Hematopoietic multipotent progenitor cell treated with erythropoietin and hydrocortisone succinate and interleukin-3 and kit ligand, for 15 days (in vitro differentiated cells): ENCODE measurements around the gene PRG2.

Experiments used
- DNase-seq: peaks from one replicate; pipeline ENCODE4 v3.0.0-alpha.2; 2015; ENCODE audit warnings: low spot score

Gene PRG2

DNA sequence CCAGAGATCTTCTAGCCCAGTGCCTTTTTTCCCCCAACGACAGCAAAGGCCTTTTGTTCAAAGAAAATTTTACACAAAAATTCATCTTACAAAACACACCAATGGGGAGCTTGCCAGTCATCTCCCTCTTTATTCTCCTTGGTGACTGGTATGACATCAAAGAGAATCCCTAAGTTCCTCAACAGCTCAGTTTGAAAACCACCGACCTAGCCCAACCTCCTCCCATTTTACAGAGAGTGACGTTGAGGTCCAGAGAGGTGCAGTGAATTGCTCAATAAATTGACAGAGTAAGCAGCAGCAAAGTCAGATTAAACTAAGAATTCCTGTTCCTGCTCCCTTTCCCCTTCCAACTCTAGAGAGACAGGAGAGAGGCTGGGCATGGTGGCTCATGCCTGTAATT, 28.7 kb upstream of the PRG2 start:
- DNase-seq: no peak

DNA sequence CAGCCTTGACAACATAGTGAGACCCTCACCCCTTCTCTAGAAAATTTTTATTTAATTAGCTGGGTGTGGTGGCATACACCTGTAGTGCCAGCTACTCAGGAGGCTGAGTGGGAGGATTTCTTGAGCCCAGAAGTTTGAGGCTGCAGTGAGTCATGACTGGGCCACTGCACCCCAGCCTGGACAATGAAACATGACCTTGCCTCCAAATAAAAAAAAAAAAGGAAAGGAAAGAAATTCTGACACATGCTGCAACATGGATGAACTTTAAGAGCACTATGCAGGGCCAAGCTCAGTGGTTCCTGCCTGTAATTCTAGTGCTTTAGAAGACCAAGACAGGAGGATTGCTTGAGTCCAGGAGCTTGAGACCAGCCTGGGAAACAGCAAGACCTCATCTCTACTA, 27.7 kb upstream of the PRG2 start:
- no peak for DNase-seq

DNA sequence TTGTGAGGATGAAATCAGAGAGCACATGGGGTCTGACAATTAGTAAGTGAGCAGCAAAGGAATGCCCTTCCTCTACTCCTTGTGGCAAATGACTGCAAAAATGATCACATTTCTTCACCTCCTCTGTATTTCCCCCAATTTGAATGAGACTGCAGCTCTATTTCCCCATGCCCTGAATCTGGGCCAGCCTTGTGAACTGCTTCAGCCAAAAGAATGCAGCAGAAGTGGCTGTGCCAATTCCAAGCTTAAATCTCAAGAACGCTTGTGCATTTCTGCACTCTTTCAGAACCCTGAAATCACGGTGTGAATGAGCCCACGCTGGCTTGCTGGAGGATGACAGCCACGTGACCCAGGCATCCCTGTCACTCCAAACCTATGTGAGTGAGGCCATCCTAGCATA, 26.6 kb upstream of the PRG2 start:
- DNase-seq: no peak

DNA sequence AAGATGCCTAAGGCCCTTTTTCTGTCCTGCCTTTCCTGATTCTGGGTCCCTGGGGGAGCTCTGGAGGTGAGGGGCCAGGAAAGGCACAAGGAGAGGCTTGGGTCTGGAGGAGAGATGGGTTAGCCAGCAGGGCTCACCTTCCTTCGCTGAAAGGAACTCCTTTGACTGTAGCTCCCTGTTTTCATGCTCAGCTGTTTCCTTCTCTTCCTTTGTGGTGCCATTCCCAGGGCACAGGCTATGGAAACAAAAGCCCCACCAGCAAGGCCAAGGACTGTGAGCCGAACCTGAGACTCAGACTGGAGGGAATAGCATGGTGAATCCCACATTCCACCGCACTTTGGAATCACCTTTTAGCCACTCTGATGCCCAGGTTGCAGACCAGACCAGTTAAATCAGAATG, 26.0 kb upstream of the PRG2 start:
- no peak for DNase-seq

DNA sequence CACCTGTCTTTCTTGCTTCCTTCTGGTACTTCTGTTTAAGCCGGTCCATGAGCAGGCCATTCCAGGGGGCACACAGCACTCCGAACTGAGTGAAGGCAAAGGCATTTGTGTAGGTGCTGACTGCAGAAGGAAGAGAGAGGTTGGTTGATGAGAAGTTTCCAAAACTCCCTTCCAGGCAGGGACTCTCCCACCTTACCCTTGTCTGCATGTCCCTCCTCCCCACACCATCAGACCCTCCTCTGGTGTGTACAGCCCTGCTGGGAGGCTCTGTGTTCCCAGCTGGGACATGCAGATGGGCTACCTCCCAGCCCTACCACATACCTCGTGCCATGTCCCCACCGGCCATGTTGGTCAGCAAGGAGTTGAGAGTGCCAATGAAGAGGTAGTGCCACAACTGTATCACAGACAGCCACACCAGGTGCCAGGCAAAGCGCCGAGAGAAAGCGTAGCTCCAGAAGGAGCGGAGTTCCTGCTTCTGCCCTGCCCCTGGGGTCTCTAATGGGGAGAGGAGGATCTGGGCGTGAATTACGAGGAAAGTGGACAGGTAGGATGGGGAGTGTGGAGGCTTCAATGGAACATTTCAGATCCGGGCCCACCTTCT, 24.3 kb upstream of the PRG2 start:
- DNase-seq: no peak

DNA sequence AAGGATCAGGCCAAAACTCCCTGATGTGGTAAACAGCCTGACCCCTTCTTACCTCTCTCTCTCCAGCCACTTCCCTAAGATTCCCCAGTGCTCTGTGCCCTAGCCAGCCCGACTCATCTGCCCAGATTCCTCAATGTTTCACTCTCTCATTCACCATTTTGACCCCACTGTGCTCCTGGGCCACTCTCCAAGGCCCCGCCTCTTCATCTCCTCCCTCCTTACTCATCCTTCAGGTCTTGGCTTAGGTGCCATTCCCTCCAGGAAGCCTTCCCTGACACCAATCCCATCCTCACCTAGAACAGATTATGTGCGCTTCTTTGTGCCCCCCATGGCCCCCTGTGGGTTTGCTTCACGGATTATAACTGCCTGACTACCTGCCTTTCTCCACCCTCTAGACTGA, 23.2 kb upstream of the PRG2 start:
- DNase-seq: no peak

DNA sequence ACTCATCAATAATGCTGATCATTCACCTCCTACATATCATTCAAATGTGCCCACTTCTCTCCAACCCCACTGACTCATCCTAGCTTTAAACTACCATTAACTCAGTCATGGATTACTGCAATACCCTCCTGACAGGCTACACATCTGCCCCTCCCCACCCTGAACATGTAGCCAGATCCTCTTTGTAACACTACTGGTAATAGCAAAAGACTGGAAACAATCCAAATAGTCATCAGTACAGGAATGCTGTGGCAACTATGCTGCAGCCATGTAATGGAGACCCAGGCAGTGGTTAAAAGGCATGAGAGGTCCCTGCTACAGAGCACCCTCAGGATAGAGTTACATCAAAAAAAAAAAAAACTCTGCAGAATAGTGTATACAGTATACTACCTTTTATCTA, 19.8 kb upstream of the PRG2 start:
- DNase-seq: no peak

DNA sequence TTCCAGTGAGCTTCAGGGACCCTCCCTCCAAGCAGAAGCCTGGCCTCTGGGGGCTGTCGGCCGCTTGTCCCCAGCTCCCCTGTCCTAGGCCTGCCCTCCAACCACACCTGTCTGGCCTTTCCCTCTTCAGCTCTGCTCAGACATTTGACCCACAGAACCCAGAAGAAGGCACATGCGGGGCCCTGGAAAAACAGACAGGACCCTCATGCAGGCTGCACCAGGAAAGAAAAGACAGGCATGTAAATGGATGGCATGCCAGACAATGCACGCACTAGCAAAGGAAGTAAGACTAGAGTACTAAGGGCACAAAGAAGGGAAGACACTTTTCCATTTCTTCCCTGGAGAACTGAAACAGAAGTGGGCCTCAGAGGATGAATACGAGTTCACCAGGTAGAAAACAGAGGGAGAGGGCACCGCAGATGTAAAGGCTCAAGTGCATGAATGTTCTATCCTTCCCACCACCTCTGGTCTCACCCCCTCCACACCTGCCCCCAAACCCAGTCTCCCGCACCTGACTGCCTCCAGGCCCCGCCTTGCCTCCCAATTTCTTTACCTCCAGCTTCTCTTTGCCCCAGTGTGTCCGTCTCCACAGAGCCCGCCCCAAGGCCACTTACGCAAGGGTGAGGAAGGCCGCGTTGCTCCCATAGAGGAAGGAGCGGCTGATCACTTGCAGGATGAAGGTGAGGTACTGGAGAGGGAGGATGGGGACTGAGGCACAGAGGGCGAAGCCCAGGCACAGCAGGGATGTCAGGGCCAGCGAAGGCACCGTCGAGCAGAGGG, 19.1 kb upstream of the PRG2 start:
- no peak for DNase-seq

DNA sequence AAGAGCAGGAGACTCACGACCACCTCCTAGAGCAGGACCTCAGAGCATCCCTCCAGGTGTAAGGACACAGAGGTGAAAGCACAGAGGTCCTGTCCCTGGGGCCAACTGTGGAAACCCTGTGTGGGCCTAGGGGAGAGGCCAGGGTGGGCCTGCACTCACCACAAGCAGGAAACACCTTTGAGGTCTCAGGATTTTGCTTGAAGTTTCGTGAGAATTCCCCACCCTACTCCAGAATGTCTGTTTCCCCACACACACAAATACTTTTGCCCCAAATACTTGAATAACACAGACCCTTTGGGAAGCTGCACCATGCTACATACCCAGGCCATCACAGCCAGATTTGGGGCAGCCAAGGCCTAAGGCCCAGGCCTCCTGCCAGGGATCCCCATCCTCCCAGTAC, 18.3 kb upstream of the PRG2 start:
- DNase-seq: no peak

DNA sequence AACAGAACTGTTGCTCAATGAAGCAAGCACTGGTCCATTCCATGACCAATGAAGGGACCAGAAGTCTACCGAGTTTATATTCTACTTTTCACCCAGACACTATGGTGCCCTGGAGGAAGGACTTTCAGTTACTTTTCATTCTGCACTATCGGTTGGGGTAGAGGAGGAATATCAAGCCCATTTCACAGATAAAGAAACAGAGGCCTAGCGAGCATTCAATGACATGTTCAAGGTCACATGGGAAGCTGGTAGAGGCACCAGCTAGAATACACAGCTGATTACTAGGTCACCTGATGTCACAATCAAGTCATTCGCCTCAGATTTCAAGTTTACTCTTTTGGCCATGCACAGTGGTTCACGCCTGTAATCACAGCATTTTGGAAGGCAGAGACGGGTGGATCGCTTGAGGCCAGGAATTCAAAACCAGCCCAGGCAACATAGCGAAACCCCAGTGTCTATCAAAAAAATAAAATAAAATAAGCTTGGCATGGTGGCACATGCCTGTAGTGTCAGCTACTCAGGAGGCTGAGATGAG, 17.6 kb upstream of the PRG2 start:
- DNase-seq: no peak

DNA sequence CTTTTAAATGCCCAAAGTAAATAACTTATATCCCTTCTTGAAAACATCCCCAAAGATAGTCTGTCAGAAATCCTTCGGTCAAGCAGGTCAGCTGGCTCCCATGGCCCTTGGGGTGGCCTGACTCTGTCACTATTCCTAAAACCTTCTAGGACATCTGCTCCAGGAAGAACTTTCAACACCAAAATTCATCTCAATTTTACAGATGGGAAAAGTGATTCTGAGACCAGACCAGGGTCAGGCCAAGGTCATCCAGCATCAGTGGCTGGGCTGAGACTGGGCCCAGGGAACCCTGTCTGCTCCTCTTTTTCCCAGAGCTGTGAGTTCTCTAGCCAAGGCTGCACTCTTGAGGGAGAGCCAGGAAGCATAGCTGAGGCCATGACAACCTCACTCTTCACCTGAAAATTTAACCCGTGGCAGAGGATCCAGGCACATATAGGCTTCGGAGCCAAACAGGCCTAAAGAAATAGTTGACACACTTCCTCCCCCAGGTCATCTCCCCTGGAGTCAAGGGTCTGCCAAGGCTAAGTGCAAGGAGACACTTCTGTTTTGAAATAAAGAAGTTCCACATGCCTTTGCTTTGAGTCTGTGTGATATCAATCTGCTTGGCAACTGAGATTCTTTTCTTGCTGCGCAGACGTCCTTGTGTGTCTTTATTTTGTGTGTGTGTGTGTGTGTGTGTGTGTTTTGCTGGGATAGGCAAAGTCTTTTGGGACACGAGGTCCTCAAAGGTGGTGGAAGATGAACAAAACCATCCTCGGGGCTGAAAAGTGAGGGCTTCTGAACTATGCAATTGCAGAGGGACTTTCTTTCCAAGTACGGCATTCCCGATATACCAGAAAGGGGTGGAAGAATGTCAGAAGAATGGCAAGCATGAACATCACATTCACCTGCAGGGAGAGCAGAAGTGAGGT, 16.8 kb upstream of the PRG2 start:
- DNase-seq: no peak

DNA sequence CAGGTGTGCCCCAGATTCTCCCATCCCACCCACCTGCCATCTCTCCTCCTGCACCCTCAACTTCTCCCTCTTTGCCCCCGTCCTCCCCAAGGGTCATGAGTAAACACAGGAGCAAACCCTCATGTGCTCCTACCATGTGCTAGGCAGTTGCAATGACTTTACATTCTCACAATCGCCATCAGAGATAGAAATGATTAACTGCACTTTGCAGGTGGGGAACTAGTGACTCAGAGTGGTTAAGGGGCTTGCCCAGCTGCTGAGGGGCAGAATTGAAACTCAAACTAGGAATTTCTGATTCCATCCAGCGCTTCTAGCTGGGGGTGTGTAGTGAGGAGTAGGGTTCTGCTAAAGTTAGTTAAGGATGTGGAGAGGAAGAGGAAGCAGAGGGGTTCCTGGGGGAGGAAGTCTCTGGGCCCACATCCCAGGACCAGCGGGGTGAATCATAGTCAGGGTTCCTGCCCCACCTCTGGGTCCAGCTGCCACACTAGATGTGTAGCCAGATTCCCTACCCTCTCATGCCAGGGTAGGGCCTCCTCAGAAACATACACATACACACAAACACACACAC, 16.0 kb upstream of the PRG2 start:
- DNase-seq: no peak

DNA sequence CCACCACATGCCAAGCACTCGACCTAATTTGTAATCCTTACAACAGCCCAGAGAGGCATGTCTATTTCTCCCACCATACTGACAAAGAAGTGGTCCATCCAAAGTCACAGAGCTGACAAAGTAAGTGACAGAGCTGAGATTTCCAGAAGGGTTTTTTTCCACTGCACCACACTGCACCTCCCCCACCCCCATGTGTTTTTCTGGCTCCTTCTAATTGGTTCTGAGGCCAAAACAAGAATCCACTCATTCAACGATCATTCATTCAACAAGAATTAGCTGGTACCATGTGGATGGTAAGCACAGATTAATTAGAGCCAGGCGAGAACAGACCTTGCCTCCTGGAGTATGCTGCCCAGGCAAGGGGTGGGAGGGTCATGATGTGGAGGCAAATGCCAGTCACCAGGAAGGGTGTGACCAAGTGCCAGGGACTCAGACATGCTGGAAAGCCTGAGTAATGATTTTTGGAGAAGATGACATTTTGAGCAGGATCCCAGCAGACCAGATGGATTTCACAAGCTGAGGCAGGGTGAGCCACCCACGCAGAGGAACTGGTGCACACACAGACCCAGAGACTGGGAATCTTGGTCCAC, 14.9 kb upstream of the PRG2 start:
- DNase-seq: no peak

DNA sequence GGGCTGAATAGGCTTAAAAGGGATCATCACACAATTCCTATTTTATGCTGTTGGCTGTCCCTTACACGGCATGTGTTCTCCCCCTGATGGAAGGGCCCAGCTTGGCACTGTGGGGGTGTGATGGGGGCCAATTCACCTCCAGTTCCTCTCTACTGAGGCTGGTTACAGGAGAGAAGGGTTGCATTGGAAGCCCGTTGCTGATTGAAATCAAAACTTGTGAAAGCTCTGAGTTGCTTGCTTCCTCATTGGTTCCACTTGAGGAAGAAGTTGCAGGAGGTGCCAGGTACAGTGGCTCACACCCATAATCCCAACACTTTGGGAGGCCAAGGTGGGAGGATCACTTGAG, 13.3 kb upstream of the PRG2 start:
- no peak for DNase-seq

DNA sequence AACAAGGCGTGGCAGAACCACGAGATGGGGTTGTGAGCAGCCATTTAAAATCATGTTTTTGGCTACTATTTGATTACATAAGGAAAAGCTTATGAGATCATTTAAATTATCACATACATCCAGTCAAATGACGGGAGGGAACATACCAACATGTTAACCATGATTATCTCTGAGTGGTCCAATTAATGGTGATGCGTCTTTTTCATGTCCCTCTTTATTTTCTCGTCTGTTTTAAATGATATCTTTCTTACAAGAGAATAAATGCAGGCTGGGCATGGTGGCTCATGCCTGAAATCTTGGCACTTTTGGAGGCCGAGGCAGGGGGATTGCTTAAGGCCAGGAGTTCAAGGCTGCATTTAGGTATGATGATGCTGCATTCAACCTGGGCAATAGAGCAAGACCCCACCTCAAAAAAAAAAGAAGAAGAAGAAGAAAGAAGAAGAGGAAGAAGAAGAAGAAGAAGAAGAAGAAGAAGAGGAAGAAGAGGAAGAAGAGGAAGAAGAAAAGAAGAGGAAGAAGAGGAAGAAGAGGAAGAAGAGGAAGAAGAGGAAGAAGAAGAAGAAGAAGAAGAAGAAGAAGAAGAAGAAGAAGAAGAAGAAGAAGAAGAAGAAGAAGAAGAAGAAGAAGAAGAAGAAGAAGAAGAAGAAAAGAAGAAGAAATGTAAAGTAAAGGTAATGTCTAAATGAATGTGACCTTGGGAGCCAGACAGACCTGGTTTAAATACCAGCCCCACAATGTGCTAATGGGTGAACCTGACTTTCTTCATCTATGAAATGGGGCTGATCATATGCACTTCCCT, 12.8 kb upstream of the PRG2 start:
- DNase-seq: peak; percentile 65

DNA sequence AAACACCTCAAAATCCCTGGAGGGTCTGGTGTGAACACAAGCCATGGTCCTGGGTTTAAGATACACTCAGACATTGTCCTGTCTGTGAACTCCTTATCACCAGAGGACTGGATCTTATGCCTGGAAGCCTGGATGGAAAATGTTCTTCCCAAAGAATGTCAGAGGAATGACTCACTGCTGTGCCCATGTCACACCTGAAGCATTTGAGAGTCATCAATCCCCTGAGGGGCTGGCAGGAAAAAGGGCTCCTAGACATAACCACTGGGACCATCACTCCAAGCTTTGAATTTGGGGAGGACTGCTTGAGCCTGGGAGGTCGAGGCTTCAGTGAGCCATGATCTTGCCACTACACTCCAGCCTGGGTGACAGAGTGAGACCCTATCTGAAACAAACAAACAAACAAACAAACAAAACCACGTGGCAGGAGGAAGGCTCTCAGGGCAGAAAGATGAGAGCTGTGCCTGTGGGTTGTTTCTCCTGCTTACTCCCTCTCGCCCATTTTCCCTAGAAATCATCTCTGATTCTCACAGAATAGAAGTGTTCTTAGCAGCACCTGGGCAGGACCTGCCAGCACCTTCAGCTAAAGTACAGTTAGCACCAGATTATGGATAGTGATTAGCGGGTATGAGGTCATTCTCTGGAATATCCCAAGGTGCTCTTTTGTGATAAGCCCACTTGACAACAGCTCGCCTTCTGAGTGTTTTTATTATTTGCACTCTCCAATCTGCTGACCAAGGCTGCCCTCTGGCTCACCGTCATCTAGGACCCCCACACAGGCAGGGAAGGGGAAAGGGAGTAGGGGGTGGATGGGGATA, 11.9 kb upstream of the PRG2 start:
- DNase-seq: peak; percentile 66

DNA sequence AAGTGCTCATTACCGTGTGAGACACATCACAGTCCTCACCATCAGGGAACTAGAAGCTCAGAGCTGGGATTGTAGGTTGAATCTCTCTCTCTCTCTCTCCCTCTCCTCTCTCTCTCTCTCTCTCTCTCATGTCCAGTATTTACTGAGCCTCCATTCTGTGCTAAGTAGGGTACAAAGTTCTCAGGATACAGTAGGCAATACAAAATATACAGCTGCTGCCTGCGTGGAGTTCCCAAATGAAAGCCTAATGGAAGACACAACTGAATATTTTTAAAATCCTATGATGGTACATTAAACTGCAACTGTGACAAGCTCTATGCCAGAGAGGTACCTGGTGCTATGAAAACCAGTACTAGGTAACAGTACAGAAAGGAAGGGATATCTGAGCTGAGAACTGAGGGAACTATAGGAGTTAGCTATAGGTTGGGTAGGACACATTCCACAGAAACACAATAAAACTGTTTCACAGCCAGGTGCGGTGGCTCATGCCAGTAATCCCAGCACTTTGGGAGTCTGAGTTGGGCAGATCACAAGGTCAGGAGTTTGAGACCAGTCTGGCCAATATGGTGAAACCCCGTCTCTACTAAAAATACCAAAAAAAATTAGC, 9.6 kb upstream of the PRG2 start:
- no peak for DNase-seq

DNA sequence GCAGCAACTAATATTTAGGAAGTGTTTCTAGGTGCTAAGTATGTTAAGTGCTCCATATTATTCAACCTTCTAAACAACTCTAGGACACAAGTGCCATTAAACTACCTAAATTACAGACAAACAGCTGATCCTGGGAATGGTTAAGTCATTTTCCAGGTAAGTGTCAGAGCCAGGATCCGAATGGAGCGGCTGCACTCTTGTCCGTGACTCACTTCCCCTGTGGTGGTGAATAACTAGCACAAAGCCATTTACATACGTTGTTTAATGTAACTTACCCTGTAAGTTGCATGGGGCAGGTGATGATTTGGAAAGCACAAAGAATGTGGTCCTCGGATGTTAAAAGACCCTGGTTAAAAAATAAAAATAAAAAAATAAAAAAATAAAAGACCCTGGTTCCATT, 8.8 kb upstream of the PRG2 start:
- no peak for DNase-seq

DNA sequence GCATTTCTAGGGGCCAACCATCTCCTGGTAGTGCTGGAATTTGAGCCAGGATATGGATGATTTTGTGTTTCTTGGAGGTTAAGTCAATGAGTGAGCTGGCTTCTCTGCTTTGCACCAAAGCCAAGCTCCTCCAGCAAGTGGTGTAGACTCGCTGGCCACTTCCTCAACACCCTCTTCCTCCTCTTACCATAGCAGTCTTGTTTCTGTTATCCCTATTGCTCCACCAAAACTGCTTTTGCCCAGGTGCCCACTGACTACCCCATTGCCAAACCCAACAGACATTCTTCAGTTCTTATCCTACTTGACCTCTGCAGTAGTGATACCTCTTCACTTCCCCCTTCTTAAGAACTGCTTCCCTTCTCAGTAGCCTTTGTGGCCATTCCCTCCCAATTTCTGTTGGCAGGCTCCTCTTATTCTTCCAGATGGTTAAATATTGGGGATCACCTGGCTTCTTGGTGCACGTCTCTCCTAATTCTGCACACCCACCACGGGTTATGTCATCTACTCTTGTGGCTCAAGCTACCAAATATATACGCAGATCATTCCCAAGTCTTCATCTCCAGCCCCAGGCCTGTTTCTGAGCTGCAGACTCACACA, 7.0 kb upstream of the PRG2 start:
- DNase-seq: no peak

DNA sequence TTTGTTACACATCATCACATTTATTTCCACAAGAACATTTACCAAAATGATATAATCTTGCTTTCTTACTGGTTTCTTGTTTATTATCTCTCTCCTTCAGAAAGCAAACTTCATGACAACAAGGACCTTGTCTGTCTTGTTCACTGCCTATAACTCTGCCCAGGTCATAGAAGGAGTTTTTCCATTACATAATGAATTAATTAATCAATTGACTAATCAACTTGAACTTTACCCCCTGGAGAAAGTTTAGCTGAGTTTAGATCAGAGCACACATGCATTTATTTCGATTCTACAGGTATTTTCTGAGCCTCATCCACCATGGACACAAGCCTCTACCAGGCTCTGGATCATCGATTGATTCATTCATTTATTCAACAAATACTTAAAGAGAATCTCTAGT, 6.3 kb upstream of the PRG2 start:
- DNase-seq: peak; percentile 37
